Measurements from ENCODE around the gene COBLL1.

DNA sequence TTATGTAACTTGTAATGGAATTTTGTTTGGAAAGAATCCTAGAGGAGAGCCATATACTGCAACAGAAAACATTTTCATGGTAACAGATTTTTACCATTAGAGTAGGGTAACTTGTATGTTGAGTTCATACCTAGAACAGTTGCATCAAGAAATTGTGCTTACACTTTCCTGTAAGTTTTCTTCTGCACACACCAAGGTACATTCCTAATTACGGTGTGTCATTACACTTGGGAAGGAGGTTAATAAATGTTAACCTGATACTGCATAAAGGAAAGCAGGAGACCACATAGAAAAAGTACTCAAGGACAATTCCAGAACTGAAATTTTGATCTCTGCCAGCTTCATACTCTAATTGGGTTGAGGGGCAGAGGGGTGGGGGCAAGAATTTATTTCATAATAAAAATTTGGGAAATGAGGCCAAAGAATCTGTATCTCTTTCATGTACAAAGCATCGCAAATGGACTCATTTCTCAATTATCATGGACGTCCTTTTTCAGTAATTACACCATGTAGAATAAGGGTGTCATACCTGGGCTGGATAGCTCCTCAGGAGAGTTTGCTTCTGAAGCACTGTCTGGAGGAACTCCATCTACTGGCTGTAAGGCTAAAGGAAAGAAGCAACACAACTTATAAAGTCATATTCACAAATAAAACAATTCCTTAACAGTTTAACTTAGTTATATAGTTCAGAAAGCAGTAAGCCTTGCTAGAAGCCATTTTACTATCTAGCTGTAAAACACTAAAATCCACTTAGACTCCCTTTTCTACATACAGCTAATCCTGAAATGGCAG is 137.5 kb downstream of the COBLL1 start:
- TF ChIP-seq, protein P1, sequence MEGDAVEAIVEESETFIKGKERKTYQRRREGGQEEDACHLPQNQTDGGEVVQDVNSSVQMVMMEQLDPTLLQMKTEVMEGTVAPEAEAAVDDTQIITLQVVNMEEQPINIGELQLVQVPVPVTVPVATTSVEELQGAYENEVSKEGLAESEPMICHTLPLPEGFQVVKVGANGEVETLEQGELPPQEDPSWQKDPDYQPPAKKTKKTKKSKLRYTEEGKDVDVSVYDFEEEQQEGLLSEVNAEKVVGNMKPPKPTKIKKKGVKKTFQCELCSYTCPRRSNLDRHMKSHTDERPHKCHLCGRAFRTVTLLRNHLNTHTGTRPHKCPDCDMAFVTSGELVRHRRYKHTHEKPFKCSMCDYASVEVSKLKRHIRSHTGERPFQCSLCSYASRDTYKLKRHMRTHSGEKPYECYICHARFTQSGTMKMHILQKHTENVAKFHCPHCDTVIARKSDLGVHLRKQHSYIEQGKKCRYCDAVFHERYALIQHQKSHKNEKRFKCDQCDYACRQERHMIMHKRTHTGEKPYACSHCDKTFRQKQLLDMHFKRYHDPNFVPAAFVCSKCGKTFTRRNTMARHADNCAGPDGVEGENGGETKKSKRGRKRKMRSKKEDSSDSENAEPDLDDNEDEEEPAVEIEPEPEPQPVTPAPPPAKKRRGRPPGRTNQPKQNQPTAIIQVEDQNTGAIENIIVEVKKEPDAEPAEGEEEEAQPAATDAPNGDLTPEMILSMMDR (conservative IDR thresholded peaks at IDR 0.05) = no peak
- TF ChIP-seq EZH2 (IDR thresholded peaks at IDR 0.05; ENCODE audit: low read depth) = no peak
